Activated naive CD8-positive, alpha-beta T cell treated with anti-CD3 and anti-CD28 coated beads, Interleukin-2, amount 50 U/mL, for 24 hours (primary cell): Measurements from ENCODE around the gene EIF3A.
A peak's percentile ranks its signal among the peaks of the same experiment; 100 is the strongest.

Source experiments
- ATAC-seq: fragments of 150-1000 bp; cut with Tn5 transposase; one replicate; pipeline ENCODE4 v1.10.0; 2021
- DNase-seq: peaks from one replicate; pipeline ENCODE4 v3.0.0; 2021
- H3K27ac Mint-ChIP-seq: one replicate; pipeline ENCODE4 v1.8.0; 2021; ENCODE audit warnings: mild to moderate bottlenecking, mixed read lengths
- H3K27me3 Mint-ChIP-seq: one replicate; pipeline ENCODE4 v1.8.0; 2021; ENCODE audit warnings: mixed read lengths
- H3K36me3 Mint-ChIP-seq: one replicate; pipeline ENCODE4 v1.8.0; 2021; ENCODE audit warnings: low read depth, mixed read lengths
- H3K4me1 Mint-ChIP-seq: one replicate; pipeline ENCODE4 v1.8.0; 2021; ENCODE audit warnings: mixed read lengths
- H3K4me3 Mint-ChIP-seq: one replicate; pipeline ENCODE4 v1.8.0; 2021; ENCODE audit warnings: mild to moderate bottlenecking, moderate library complexity, mixed read lengths
- H3K9me3 Mint-ChIP-seq: one replicate; pipeline ENCODE4 v1.8.0; 2021; ENCODE audit warnings: mixed read lengths

EIF3A gene

GRCh38 chr10:119022846-119023552, 57.6 kb downstream of the EIF3A start:
- Mint-ChIP-seq H3K4me1 (peaks cover 5% of the 10 kb centered on the region), H3K27me3 (peaks cover 8% of the 10 kb centered on the region), H3K9me3 (no peaks in the 10 kb centered on the region), H3K4me3 (no peak overlapping the region), H3K27ac (no peak overlapping the region), H3K36me3 (no peaks in the 10 kb centered on the region)
- ATAC-seq (no peak), DNase-seq (no peak)

GRCh38 chr10:119020627-119020946, 60.0 kb downstream of the EIF3A start:
- Mint-ChIP-seq H3K36me3 (no peaks in the 10 kb centered on the region), H3K27ac (no peak overlapping the region), H3K27me3 (peaks cover 13% of the 10 kb centered on the region), H3K9me3 (no peaks in the 10 kb centered on the region), H3K4me1 (peaks cover 5% of the 10 kb centered on the region), H3K4me3 (no peak overlapping the region)
- DNase-seq = peak; percentile 44
- peak; percentile 89 for ATAC-seq

- no peaks in the 10 kb centered on the region for H3K4me1 Mint-ChIP-seq
- no peak overlapping the region for H3K27ac Mint-ChIP-seq
- H3K4me3 Mint-ChIP-seq = no peak overlapping the region
- no peaks in the 10 kb centered on the region for H3K36me3 Mint-ChIP-seq
- no peak for ATAC-seq
- peaks cover 3% of the 10 kb centered on the region for H3K27me3 Mint-ChIP-seq
- H3K9me3 Mint-ChIP-seq = no peaks in the 10 kb centered on the region
- no peak for DNase-seq
Observed at GRCh38 chr10:119007211-119007574, 73.4 kb downstream of the EIF3A start.

- Mint-ChIP-seq H3K36me3 (no peaks in the 10 kb centered on the region), H3K27me3 (peaks cover 3% of the 10 kb centered on the region), H3K4me3 (no peak overlapping the region), H3K9me3 (no peaks in the 10 kb centered on the region), H3K27ac (no peak overlapping the region), H3K4me1 (no peaks in the 10 kb centered on the region)
- DNase-seq = no peak
- ATAC-seq = no peak
Observed at GRCh38 chr10:119006451-119007210, 74.0 kb downstream of the EIF3A start.

- H3K27ac Mint-ChIP-seq = no peak overlapping the region
Observed at GRCh38 chr10:119005362-119006043, 75.1 kb downstream of the EIF3A start.

GRCh38 chr10:119003572-119004289, 76.9 kb downstream of the EIF3A start:
- Mint-ChIP-seq H3K36me3 (no peaks in the 10 kb centered on the region), H3K4me1 (no peaks in the 10 kb centered on the region), H3K27me3 (peaks cover 6% of the 10 kb centered on the region), H3K9me3 (no peaks in the 10 kb centered on the region), H3K4me3 (no peak overlapping the region), H3K27ac (no peak overlapping the region)
- ATAC-seq (peak; percentile 33), DNase-seq (no peak)

More at GRCh38 chr10:119005362-119006043, 75.1 kb downstream of the EIF3A start:
- Mint-ChIP-seq H3K27me3 (peaks cover 6% of the 10 kb centered on the region), H3K36me3 (no peaks in the 10 kb centered on the region), H3K9me3 (no peaks in the 10 kb centered on the region), H3K4me1 (no peaks in the 10 kb centered on the region), H3K4me3 (no peak overlapping the region)
- ATAC-seq = no peak
- no peak for DNase-seq

- Mint-ChIP-seq H3K4me3 (no peak overlapping the region), H3K27me3 (peaks cover 10% of the 10 kb centered on the region), H3K36me3 (no peaks in the 10 kb centered on the region), H3K9me3 (no peaks in the 10 kb centered on the region), H3K4me1 (no peaks in the 10 kb centered on the region), H3K27ac (peak overlapping the region; percentile 42)
- ATAC-seq = no peak
- no peak for DNase-seq
Observed at GRCh38 chr10:119001717-119002500, 78.7 kb downstream of the EIF3A start.

GRCh38 chr10:118998183-118998582, 82.4 kb downstream of the EIF3A start:
- no peaks in the 10 kb centered on the region for H3K36me3 Mint-ChIP-seq
- ATAC-seq (no peak), DNase-seq (no peak)
- no peaks in the 10 kb centered on the region for H3K9me3 Mint-ChIP-seq
- no peak overlapping the region for H3K27ac Mint-ChIP-seq
- no peak overlapping the region for H3K4me3 Mint-ChIP-seq
- no peaks in the 10 kb centered on the region for H3K4me1 Mint-ChIP-seq
- peaks cover 8% of the 10 kb centered on the region for H3K27me3 Mint-ChIP-seq

- Mint-ChIP-seq H3K36me3 (no peaks in the 10 kb centered on the region), H3K9me3 (no peaks in the 10 kb centered on the region), H3K4me3 (no peak overlapping the region), H3K27ac (no peak overlapping the region), H3K4me1 (no peaks in the 10 kb centered on the region), H3K27me3 (peaks cover 11% of the 10 kb centered on the region)
- no peak for DNase-seq
- no peak for ATAC-seq
Observed at GRCh38 chr10:118997379-118997778, 83.2 kb downstream of the EIF3A start.

GRCh38 chr10:118995739-118996138, 84.9 kb downstream of the EIF3A start:
- Mint-ChIP-seq H3K36me3 (no peaks in the 10 kb centered on the region), H3K9me3 (no peaks in the 10 kb centered on the region)

GRCh38 chr10:118994321-118994720, 86.3 kb downstream of the EIF3A start:
- Mint-ChIP-seq H3K9me3 (no peaks in the 10 kb centered on the region), H3K36me3 (no peaks in the 10 kb centered on the region), H3K4me1 (no peaks in the 10 kb centered on the region), H3K4me3 (no peak overlapping the region), H3K27me3 (peaks cover 8% of the 10 kb centered on the region), H3K27ac (no peak overlapping the region)
- ATAC-seq = no peak
- no peak for DNase-seq

More at GRCh38 chr10:118995739-118996138, 84.9 kb downstream of the EIF3A start:
- ATAC-seq (no peak), DNase-seq (no peak)
- Mint-ChIP-seq H3K4me3 (no peak overlapping the region), H3K27ac (no peak overlapping the region), H3K4me1 (no peaks in the 10 kb centered on the region), H3K27me3 (peaks cover 8% of the 10 kb centered on the region)

- Mint-ChIP-seq H3K9me3 (no peaks in the 10 kb centered on the region), H3K27ac (no peak overlapping the region), H3K4me1 (no peaks in the 10 kb centered on the region), H3K4me3 (no peak overlapping the region), H3K27me3 (peaks cover 12% of the 10 kb centered on the region), H3K36me3 (no peaks in the 10 kb centered on the region)
- DNase-seq = no peak
- no peak for ATAC-seq
Observed at GRCh38 chr10:118993214-118993613, 87.4 kb downstream of the EIF3A start.

GRCh38 chr10:118992496-118992895, 88.1 kb downstream of the EIF3A start:
- no peak for ATAC-seq
- Mint-ChIP-seq H3K9me3 (no peaks in the 10 kb centered on the region), H3K27me3 (peaks cover 11% of the 10 kb centered on the region), H3K4me1 (peaks cover 1% of the 10 kb centered on the region), H3K4me3 (no peak overlapping the region), H3K27ac (no peak overlapping the region), H3K36me3 (no peaks in the 10 kb centered on the region)
- no peak for DNase-seq

- no peaks in the 10 kb centered on the region for H3K36me3 Mint-ChIP-seq
- no peak overlapping the region for H3K27ac Mint-ChIP-seq
- no peak overlapping the region for H3K4me3 Mint-ChIP-seq
- DNase-seq (no peak), ATAC-seq (no peak)
- H3K27me3 Mint-ChIP-seq = peaks cover 7% of the 10 kb centered on the region
- H3K9me3 Mint-ChIP-seq = peaks cover 6% of the 10 kb centered on the region
- H3K4me1 Mint-ChIP-seq = peaks cover 9% of the 10 kb centered on the region
Observed at GRCh38 chr10:118990326-118990725, 90.3 kb downstream of the EIF3A start.
